ENCODE results near the gene SETBP1.

The SETBP1 gene

GRCh38 chr18:44823286-44823685 is 142.6 kb downstream of the SETBP1 start:
- DNase-seq = no peak

- no peak for DNase-seq
These were observed 143.1 kb downstream of the SETBP1 start for GRCh38 chr18:44823782-44824181.

- no peak for DNase-seq
These were observed 144.2 kb downstream of the SETBP1 start for GRCh38 chr18:44824884-44825283.

GRCh38 chr18:44826418-44827259 is 146.0 kb downstream of the SETBP1 start:
- no peak for DNase-seq

GRCh38 chr18:44828080-44828479 is 147.4 kb downstream of the SETBP1 start:
- DNase-seq = no peak

- no peak for DNase-seq
These were observed 149.9 kb downstream of the SETBP1 start for GRCh38 chr18:44830581-44830980.

- no peak for DNase-seq
These were observed 153.1 kb downstream of the SETBP1 start for GRCh38 chr18:44833786-44834185.

GRCh38 chr18:44834867-44835469 is 154.3 kb downstream of the SETBP1 start:
- DNase-seq = no peak

- DNase-seq = no peak
These were observed 155.0 kb downstream of the SETBP1 start for GRCh38 chr18:44835703-44836102.

GRCh38 chr18:44836263-44836662 is 155.6 kb downstream of the SETBP1 start:
- DNase-seq = no peak

- no peak for DNase-seq
These were observed 156.9 kb downstream of the SETBP1 start for GRCh38 chr18:44837482-44838180.

- DNase-seq = peak; percentile 49 to 62
These were observed 158.4 kb downstream of the SETBP1 start for GRCh38 chr18:44838971-44839666.

GRCh38 chr18:44840058-44840790 is 159.5 kb downstream of the SETBP1 start:
- no peak for DNase-seq

- DNase-seq = no peak
These were observed 160.5 kb downstream of the SETBP1 start for GRCh38 chr18:44841221-44841620.

GRCh38 chr18:44841752-44842587 is 161.3 kb downstream of the SETBP1 start:
- no peak for DNase-seq

- DNase-seq = no peak
These were observed 162.1 kb downstream of the SETBP1 start for GRCh38 chr18:44842588-44843412.

- no peak for DNase-seq
These were observed 163.8 kb downstream of the SETBP1 start for GRCh38 chr18:44844486-44844885.

- DNase-seq = no peak
These were observed 165.8 kb downstream of the SETBP1 start for GRCh38 chr18:44846450-44846849.

GRCh38 chr18:44848644-44849335 is 168.1 kb downstream of the SETBP1 start:
- DNase-seq = no peak

- no peak for DNase-seq
These were observed 168.7 kb downstream of the SETBP1 start for GRCh38 chr18:44849361-44849760.
